ENCODE measurements around the gene CTXN3.

Gene CTXN3

DNA sequence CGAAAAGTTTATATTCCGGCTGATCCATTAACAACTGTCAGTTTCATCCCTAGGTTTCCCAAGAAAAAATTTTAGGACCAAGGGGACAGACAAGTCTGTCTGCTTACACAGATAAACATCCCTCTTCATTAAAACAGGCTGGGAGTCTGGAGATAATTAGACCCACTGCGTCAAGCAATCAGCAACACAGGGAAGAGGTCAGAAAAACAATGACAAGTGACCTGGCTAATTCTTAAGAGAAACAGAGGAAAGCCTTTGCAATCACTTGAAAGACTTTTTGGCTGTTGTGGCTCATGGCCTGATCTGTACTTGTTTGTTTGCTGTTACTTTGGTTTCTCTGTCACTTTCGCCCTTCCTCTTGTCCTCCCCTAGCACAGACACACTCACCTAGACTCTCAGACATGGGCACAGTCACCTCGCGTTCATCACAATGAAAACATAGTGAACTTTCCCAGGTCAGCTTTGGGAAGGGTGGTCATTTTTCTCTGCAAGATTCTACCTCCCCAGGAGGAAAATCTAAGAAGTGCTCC, 51.4 kb downstream of the CTXN3 start:
- DNase-seq (ENCODE audit: low read depth) = no peak

DNA sequence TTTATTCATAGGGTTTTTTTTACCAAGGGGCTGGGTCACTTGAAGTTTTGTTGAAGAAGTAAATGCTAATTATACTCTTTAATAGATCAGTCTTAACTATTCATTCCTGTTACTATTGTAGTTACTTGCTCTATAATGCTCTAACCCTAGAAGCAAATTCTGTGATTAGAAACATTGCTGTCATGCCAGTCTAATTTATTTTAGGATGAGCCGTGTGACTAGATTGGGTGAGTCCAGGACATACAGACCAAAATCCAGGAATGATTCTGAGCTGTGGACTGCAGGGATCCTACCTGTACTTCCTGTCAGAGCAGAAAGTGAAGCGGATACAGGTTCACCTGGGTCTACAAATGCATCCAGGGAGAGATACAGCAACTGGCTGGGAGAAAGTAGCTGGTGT, 53.6 kb downstream of the CTXN3 start:
- no peak for DNase-seq (ENCODE audit: low read depth)

DNA sequence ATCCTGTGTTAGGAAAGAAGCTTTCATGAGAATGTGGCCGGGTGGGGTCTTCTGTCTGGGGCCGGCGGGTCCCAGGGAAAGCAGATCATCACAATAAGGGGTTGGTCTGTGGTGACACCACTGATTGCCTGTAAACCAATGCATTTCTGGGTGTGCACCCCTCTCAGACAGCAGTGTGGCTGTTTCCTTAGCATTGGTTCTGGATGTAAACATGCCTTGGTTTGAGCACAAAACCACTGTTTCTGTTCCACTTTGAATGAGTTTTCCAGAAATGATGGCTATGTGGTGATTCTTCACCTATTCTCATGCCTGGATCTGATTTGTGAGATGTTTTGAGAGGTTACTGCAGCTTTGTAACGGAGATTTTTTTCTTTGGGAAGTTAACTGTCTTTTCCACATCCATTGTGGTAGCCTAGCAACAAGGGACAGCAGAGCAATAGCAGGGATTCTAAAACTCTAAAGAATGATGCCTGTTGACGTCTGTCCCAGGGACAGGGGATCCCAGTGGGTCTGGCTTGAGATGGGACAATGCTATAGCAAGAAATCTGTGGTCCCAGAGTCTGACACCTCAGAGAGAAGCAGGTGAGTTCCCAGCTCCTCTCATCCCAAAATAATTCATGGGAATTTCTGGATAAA, 54.2 kb downstream of the CTXN3 start, which contains the start of gene CCDC192:
Gene CCDC192 (plus strand): TSS at position 466 of the 636 bp plus-strand sequence. CDS start 55 bp downstream, at position 521.
- no peak for DNase-seq (ENCODE audit: low read depth)

- DNase-seq (ENCODE audit: low read depth) = no peak
Observed at GRCh38 chr5:127705120-127705892, 56.4 kb downstream of the CTXN3 start.

- no peak for DNase-seq (ENCODE audit: low read depth)
Observed at GRCh38 chr5:127706691-127707090, 57.8 kb downstream of the CTXN3 start.

GRCh38 chr5:127707209-127707608, 58.3 kb downstream of the CTXN3 start:
- no peak for DNase-seq (ENCODE audit: low read depth)
